GM19193 (cell line): ENCODE results near the gene HAPLN3.

Source experiments
- POLR2A ChIP-seq: IDR thresholded peaks from 4 replicates; pipeline ENCODE4 v1.6.1; 2011; ENCODE audit not compliant: insufficient read depth, insufficient read length; ENCODE audit errors: extremely low read depth

The HAPLN3 gene, protein sequence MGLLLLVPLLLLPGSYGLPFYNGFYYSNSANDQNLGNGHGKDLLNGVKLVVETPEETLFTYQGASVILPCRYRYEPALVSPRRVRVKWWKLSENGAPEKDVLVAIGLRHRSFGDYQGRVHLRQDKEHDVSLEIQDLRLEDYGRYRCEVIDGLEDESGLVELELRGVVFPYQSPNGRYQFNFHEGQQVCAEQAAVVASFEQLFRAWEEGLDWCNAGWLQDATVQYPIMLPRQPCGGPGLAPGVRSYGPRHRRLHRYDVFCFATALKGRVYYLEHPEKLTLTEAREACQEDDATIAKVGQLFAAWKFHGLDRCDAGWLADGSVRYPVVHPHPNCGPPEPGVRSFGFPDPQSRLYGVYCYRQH

DNA sequence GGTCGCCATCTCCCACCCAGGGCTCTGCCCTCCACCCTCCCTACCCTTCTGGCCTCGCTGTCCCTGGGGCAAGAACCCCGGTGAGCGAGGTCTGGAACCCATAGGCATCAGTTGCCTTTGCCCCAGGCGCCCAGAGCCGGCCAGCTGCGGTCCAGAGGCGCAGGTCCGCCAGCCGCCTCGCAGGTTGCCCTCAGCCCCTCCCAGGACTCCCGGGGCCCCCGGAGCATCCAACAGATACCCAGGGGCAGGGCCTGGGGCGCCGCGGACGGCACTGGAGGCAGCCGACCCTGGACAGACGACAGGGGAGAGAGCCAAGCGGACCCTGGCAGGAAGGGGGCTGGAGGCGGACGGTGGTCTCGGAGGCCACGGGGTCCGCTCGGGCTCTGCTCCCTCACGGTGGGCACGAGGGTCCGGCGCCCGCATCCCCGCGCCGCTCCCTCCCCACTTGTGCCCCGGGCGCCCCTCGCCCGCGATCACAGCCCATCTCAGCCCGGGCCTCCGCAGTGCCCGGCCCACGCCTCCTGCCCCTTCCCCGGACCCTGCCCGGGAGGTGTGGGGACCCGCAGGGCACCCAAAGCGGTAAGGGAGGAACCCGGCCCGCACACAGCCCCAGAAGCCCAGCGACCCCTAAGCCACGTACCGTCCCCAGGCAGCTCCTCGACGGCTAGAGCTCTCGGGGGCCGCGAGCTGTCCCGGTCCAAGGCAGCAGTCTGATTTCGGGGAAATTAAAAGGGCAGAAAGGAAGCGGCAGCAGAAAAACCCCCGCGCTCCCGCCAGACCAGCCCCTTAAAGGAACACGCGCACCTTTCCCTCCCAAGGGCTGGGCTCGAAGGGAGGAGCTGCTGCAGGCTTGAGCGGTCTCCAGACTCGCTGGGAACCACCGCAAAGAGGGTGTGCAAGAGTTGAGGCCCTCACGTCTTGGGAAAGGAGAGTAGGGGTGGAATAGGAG, at the start of gene HAPLN3:
TSS of gene HAPLN3 (minus strand) at position 726 of the 949 bp plus-strand sequence. CDS start 8,246 bp downstream, outside the sequence.
- TF ChIP-seq POLR2A: no peak

DNA sequence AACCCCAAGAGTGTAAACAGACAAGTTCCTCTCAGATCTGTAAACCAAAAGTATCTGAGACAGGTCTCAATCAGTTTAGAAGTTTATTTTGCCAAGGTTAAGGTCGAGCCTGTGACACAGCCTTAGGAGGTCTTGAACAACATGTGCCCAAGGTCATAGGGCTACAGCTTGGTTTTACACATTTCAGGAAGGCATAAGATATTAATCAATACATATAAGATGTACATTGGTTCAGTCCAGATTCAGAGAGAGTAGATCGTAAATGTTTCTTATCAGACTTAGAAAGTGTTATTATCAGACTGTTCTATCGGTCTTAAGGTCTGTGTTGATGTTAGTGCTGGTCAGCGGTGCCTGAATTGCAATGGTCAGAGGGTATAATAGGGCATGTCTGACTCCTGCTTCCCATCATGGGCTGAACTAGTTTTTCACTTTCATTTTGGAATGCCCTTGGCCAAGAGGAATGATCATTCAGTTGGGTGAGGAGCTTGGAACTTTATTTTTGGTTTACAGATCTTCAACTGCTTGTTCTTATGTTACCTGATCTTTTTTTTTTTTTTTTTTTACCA, 44.8 kb upstream of the HAPLN3 start:
- no peak for TF ChIP-seq POLR2A

DNA sequence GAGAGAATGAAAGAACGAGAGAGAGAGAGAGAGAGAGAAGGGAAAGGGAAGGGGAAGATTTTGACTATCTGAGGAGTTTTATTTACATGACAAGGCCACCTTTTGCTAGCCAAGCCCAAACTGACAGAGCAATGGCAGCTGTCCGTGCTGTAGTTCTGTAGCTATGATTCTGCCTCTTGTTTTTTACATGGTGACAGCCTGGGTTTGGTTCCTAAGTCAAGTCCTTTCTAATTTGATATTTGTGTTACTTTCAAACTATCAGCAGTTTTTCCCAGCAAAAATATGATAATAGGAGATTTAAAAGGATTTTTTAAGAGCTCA, 44.1 kb upstream of the HAPLN3 start:
- no peak for TF ChIP-seq POLR2A

DNA sequence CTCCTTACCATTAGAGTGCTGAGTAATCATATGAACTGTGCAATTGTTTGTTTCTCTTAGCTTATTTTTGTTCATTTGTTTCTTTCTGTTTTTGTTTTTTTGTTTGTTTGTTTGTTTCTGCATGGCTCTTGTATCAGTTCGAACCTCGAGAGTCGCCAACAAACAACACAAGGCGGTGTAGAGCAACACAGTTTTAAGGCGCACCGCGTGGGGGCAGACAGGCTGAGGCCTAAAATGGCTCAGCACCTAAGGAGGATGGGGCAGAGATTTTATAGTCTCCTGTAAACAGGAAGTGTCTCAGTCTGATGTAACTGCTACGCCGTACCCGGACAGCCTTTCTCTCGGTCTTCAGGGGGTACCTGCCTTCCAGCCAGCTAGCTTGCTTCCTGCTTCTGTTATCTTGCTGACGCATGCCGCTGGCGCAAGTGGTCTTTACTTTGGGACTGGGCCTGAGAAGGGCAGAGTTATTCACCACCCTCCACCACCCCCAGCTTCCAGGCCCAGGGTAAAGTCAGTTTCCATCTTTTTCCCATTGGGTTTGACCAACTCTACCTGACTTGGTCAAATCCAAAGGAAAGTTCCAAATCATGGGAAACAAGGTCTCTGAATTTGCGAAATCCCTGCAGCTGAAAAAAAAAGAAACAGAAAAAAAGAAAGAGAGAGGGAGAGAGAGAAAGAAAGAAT, 43.6 kb upstream of the HAPLN3 start:
- no peak for TF ChIP-seq POLR2A

DNA sequence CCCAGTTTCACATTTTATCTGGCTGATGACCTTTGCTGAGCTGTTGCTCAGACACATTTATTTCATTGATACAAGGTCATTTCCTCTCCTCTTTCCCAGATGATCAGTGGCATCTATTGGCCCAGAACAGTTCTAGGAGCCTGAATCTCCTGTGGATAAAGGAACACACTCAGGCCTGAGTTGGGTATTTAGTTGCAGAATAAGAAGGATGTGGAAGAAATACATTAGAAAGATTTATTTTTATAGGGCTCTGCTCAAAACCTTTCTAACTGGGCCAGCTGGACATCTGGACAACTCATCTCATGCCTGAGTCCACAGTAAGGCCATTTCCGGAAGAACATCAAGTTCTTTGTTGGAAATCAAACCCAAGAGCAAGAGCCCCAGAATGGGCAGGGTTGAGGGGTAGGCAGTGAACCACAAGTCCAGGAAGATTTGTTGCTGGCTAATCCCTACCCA, 37.6 kb upstream of the HAPLN3 start:
- no peak for TF ChIP-seq POLR2A

DNA sequence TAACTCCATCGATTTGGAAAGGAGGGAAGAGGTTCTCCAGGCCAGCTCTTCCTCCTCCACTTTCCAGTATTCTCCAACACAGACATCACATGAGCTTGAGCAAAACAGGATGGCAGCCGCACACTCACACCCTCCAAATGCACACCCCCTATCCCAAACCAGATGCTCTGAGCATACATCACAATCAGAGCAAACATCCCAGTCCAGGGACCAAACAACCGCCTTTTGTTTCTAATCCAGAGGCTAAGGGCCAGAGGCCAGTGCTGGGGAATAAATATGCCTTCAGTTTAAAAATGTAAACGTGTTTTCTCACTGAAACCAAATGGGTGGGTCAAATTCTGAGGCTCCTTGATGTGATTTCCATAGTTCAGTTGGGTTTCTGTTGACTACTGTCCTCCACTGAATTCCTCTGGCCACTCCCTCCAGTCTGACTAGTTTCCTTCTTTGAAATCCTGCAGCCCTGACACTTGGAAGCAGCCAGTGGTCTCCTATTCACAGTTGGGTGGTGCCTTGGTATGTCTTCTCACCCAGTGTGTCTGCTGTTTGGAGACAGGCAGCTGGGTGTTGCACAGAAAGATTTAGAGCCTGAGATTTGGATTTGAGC, 37.0 kb upstream of the HAPLN3 start:
- TF ChIP-seq POLR2A: no peak

DNA sequence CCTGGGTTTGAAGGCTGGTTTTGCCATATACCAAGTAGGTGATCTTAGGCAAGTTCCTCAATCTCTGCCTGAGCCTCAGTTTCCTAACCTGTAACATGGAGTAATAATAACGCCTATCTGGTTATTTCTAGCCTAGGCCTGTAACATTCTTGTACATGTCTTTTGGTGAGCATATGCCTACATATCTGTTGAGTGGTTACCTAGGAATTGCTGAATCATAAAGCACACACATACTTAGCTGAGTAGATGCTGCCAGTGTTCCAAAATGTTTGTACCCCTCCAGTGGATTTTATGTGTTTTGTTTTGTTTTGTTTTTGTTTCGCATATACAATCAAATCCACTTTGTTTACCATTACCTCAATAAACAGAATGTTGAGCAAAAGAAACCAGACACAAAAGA, 35.2 kb upstream of the HAPLN3 start:
- TF ChIP-seq POLR2A: no peak

DNA sequence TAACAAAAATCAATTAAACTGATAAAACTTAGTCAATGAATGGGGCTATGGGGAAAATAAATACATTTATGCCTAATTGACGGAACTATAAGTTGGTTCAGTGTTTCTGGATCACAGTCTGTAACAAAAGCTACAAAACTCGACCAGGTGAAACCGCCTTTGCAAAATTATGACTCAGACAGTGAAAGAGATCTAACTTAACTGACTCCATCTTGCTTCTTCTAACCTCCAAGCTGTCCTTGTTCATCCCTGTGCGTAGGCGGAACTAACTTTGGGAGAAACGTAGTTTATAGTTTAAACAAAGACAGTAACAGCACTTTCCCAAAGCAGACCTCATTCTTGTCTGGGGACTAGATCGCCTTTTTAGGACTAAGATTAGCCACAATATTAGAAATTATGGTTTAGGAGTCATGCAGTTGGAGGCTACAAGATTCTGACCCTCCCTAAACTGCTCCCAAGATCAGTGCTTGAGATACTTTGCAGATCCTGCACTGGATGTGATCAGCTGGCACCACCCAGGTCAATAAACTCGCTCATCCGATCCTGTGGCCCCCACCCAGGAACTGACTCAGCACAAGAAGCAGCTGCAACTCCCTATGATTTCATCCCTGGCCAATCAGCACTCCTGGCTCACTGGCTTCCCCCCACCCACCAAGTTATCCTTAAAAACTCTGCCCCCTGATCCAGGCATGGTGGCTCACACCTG, 25.0 kb upstream of the HAPLN3 start:
- TF ChIP-seq POLR2A: no peak

DNA sequence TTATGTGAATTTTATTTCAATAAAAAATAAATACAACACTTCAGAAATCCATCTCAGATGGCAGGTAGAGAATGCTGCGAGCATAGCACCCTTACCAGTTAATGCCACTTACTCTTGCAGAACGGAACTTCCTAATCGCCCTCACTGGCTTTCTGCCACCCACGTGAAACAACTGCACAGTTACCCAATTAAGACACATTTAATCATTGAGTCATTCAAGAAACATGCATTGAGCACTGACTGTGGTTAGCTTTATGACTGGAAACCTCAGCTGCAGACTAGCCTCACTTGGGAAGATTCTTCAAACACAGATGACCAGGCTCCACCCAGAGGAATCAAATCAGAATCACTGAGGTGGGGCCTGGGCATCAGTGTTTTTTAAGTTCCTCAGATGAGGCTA, 23.4 kb upstream of the HAPLN3 start:
- no peak for TF ChIP-seq POLR2A

DNA sequence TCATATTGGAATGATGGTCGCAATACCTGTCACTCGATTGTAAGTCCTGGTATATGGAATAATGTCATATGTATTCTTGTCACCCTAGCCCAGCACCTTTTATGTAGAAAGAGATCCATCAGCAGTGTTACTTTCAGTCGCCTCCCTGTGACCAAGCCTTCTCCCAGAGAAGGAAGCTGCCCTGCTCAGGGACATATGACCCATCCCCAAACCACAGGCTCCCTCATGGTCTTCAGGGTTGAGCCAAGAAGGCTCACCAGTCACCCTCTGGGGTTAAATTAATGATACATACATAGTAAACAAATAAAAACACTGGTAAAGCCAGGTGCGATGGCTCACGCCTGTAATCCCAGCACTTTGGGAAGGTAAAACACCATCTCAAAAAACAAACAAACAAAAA, 22.4 kb upstream of the HAPLN3 start:
- TF ChIP-seq POLR2A: no peak

DNA sequence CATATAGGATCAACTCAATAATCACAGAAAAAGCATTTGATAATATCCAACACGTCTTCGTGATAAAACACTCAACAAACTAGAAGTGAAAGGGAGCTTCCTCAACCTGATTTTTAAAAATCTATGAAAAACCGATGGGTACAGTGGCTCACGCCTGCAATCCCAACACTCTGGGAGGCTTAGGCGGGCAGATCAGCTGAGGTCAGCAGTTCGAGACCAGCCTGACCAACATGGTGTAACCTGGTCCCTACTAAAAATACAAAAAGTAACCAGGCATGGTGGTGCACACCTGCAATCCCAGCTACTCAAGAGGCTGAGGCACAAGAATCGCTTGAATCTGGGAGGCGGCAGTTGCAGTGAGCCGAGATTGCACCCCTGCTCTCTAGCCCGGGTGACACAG, 20.0 kb upstream of the HAPLN3 start:
- no peak for TF ChIP-seq POLR2A

DNA sequence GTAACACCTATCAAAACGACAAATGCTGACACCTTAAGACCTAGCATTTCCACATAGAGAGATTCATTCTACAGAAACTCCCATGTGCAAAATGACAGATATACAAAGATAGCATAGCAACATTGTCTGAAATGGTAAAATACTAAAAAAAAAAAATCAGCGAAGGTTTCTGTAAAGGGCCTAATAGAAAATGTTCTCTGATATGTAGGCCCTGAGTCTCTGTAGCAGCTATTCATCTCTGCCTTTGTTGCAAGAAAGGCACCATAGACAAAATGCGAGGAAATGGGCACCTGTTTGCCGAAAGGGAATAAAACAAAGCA, 18.5 kb upstream of the HAPLN3 start:
- TF ChIP-seq POLR2A: no peak

DNA sequence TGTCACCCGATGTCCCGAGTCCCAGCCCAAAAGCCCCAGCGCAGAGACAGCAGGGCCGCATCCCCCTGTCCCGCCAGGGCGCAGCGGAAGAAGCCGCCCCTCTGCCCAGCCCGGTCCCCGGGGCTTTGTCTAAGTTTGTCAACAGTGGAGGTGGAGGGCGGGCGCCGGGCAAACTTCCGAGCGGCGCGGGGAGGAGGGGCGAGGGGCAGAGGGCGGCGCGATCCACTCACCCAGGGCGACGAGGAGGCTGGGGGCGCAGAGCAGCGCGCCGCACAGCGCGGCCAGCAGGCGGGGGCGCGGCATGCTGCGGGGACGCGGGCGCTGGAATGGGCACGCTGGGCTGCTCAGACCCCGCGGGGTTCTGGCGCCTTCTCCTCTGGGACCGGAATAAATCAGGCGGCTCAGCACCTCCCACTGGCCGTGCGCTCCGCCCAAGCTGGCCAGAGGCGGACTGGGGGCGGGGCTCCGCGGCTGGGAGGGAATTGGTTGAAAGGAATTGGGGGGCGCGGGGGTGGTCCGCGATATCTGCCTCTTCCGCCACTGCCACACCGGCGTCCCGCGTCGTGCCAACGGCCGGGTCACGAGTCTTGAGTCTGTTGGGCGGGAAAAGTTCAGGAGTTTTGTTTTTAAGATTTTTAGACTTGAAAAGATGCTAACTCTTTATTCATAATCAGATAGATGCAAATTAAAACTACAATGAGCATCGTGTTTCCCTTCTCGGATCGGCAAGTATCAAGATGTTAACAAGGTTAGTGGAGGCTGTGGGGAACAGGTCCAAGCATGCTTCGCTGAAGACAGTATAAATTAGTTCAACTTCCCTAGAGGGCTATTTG, 17.9 kb upstream of the HAPLN3 start, which contains the start of gene MFGE8:
TSS of gene MFGE8 (minus strand) at position 363 of the 833 bp plus-strand sequence. CDS start at position 303, 60 bp downstream.
- TF ChIP-seq POLR2A: peak; percentile 31
